ENCODE results near the gene CEMIP.

DNA sequence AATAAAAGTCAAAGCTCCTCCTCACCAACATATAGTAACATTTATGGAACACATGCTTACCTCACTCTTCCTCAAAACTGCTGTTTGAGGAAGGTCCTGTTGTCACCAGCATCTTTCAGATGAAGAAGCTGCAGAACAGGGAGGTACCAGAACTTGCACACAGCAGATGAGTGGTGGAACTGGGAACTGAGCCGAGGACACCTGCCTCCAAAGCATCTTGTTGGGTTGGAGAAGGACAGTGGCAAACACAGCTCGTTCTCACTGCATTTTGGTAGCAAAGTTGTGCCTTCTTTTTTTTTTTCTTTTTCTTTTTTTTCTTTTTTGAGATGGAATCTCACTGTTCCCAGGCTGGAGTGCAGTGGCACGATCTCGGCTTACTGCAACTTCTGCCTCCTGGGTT lies 76.0 kb downstream of the CEMIP start:
- TF ChIP-seq CTCF (IDR thresholded peaks at IDR 0.05; ENCODE audit: insufficient read depth, low read length, poor library complexity, severe bottlenecking) (no peak), EZH2phosphoT487 (conservative IDR thresholded peaks at IDR 0.05; ENCODE audit: low read length) (no peak)

Data from SU-DHL-6 (cell line).